GM21390 (cell line): ENCODE measurements around the gene GPLD1.
A peak's percentile ranks its signal among the peaks of the same experiment; 100 is the strongest.
"Not testable (repeated sequence)": the region's sequence is repeated elsewhere in the genome, so short reads cannot be mapped to it uniquely, and the experiment has no call there.

Source experiments
- ATAC-seq: cut with Tn5 transposase; IDR thresholded peaks from one replicate; pipeline ENCODE4 v1.9.1; 2021; ENCODE audit not compliant: unreplicated experiment

Gene GPLD1

GRCh38 chr6:24415753-24416152 is 73.6 kb downstream of the GPLD1 start:
- ATAC-seq = peak; percentile 83

- not testable (repeated sequence) for ATAC-seq
Measured at GRCh38 chr6:24414531-24414930, 74.8 kb downstream of the GPLD1 start.

GRCh38 chr6:24412294-24412693 is 77.1 kb downstream of the GPLD1 start:
- ATAC-seq = no peak

DNA sequence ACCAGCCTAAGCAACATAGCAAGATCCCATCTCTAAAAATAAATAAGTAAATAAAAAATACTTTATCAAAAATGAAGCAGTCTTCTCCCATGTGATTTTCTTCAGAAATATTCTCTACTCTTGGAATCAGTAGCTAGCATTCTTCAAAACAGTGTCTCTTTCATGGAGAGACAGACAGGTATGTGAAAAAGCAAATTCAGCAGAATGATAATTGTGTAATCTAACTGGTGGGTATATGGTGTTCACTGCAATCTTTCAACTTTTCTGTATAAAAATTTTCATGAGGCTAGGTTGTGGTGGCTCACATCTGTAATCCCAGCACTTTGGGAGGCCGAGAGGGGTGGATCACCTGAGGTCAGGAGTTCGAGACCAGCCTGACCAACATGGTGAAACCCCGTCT is 78.8 kb downstream of the GPLD1 start:
- no peak for ATAC-seq

DNA sequence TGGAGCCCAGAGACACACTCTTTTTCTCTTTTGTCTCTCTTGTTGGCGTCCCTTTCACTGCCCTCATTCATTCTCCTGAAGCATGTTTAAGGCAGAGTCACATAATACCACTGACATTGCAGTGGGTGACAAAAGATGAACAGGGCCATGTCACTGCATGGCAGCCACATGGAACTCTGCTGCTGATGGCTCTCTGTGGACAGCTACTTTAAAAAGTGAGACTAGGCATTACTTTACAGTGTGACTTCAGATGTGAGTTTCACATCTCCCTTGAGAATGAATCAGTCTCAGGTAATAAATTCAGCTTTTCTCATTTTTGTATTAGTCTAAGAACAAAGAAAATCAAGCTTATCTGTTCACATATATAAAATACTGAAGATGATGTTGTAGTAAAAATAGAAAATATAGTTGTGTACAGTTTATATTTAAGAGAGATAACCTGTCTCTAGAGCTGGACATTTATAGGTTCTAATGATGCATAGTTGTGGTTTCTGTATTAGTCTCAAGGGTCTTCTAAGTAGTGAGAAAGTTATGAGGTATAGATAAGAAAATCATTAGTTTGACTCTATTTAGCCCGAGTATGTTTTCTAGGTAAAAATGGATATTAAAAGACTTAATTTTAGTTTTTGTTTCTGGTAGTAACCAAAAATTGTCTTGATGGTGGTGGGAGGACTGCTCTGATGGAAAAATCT is 80.5 kb downstream of the GPLD1 start:
- peak; percentile 96 for ATAC-seq

DNA sequence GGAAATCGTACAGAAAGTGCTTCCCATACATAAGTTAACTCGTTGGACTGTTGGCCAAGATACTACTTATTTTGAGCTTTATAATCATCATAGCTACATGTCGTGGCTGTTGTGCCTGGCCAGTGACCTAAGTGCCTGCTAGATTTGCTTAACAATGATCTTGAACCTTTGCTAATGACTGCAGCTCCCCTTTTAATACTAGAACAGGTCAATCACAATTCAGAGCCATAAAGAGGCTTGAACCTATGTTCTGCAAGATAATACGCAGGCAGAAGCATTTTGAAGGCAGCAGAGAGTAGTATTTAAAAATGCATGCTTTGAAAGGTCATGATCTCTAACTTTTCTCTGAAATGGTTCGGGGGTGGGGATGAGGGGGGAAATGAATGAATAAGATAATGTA is 84.1 kb downstream of the GPLD1 start:
- no peak for ATAC-seq

GRCh38 chr6:24403501-24403824 is 85.9 kb downstream of the GPLD1 start:
- no peak for ATAC-seq

GRCh38 chr6:24402697-24403500 is 86.5 kb downstream of the GPLD1 start, which contains the start of gene MRS2:
Gene MRS2 (plus strand): TSS chr6:24402936. CDS start chr6:24403047, 111 bp downstream.
- peak; percentile 96 for ATAC-seq

DNA sequence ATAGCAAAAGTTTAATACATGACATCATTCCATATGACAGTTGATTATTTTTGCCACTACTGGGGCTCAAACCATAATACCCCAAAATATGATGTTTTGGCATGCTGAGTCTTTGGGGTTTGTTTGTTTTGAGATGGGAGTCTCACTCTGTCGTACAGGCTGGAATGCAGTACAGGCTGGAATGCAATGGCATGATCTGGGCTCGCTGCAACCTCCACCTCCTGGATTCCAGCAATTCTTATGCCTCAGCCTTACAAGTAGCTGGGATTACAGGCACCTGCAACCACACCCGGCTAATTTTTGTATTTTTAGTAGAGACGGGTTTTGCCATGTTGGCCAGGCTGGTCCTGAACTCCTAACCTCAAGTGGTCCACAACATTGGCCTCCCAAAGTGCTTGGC is 87.9 kb downstream of the GPLD1 start:
- ATAC-seq = no peak

GRCh38 chr6:24400045-24401039 is 89.0 kb downstream of the GPLD1 start:
- ATAC-seq = not testable (repeated sequence)

DNA sequence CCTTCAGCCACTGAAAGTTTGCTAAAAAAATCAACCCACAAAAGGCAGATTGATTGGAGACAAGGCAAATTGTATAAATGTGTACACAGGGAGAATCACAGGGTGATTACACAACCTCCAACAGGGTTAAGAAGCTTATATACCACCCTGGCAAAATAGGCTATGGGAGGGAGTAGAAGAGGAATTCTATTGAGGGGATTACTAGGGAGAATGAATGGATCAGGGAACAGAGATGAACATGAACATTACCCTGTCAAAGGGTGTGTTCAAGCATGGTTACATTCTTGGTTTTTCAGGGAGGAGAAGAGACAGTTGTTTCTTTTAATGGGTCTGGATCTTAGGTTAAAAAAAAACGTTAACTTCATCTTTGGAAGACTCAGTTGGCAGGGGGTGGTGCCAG is 91.7 kb downstream of the GPLD1 start:
- no peak for ATAC-seq

GRCh38 chr6:24396824-24397223 is 92.6 kb downstream of the GPLD1 start:
- no peak for ATAC-seq

GRCh38 chr6:24394780-24395437 is 94.5 kb downstream of the GPLD1 start:
- no peak for ATAC-seq

DNA sequence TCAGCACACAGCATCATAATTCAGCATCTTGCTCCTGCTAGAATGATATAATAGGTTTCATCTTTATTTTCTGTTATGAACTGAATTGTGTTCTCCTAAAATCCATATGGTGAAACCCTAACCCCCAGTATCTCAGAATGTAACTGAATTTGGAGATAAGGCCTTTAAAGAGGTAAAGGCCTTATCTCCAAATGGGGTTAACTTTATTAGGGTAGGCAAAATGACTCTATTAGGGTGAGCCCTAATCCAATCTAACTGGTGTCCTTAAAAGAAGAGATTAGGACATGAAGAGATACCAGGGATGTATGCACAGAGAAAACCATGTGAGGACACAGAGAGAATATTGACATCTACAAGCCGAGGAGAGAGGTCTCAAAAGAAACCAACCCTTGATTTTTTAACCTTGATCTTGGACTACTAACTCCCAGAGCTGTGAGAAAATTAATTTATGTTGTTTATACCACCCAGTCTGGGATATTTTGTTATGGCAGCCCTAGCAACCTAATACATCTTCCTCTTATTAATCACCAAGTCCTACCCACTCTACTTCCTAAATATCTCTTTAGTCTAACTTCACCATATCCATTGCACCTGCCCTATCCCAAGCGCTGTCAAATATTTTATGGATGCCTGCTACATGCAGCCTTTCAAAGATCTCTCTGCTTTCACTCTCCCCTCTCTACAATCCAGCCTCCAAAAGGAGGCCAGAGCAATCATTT is 95.2 kb downstream of the GPLD1 start:
- no peak for ATAC-seq

DNA sequence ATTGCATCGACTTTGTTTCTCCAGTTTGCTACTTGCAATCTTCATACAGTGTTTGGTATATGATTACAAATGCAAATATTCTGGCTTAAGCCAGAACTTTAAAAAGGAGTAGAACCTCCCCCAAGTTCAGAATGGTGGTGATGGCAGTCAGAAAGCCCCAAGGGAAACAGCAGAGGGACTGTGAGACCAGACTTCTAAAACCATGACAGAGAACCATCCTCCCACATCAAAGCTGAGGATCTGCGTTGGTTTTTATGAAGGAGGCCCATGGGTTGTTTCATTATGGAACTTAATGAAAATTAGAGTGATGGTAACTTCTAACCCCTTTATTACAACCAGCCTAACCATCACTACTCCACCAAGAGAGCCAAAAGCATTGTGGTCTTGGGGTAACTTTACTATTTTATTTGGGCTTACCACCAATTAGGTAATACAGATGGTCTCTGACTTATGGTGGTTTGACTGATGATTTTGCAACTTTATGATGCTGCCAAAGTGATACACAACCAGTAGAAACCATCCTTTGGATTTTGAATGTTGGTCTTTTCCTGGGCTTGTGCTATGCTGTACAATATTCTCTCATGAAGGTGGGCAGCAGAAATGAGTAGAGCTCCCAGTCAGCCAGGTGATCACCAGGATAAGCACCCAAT is 97.5 kb downstream of the GPLD1 start:
- peak; percentile 83 for ATAC-seq

DNA sequence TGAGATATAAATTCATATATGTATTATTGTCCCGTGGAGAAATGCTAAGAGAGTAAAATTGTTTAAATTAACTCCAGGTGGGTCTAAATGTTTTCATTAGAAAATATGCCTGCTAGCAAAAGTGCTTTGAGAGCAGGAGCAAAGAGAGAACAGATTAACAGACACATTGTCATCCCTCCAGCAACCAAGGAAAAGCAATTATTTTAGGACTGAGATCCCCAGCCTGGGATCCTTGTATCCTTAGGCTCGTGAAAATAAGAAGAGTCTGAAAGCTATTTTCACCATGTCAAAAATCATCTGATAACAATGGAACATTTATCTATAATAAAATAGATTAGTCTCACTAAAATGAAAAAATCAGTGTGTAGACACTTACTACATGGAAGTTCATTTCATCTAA is 98.2 kb downstream of the GPLD1 start:
- no peak for ATAC-seq

DNA sequence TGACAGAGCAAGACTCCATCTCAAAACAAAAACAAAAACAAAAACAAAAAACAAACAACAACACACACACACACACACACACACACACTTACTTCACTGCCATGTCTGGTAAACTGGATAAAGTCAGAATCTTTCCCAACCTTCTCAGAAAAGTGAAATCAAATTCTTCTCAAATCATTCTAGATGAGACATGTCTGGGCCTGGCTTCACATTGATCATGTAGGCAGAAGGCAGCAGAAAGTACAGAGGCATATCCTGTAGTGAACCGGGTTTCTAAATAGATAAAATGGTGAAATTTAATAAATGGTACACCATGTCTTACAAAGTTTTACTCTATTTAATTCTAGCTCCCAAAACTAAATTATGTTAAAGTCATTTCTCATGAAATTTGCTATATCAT is 101.6 kb downstream of the GPLD1 start:
- no peak for ATAC-seq

GRCh38 chr6:24385536-24386269 is 103.7 kb downstream of the GPLD1 start:
- ATAC-seq = no peak
